Endometrial microvascular endothelial cells (primary cell): ENCODE results near the gene PTPRD. TPM values are rescaled to one million over a fixed set of nuclear protein-coding genes. Genes with fewer than 3 reads are reported as not detected.
"Not testable (repeated sequence)": the region's sequence is repeated elsewhere in the genome, so short reads cannot be mapped to it uniquely, and the experiment has no call there.

Experiments used
- in situ Hi-C: cut with HindIII; loops from 2 replicates; pipeline ENCODE4 v1.10.0; 2017; ENCODE audit warnings: low sequenced_read_pairs, low pct_unique_long_range_greater_than_20kb; ENCODE audit errors: inconsistent ontology term
- total RNA-seq: library from RNA; depleted of rRNA; stranded (reverse); fragments of >200 nt; gene quantifications from one replicate; pipeline ENCODE4 v1.2.3, GENCODE V29; 2015; ENCODE audit errors: inconsistent ontology term

Gene PTPRD
- total RNA-seq, 1 donor from 2014 or later = under 0.01 TPM

DNA sequence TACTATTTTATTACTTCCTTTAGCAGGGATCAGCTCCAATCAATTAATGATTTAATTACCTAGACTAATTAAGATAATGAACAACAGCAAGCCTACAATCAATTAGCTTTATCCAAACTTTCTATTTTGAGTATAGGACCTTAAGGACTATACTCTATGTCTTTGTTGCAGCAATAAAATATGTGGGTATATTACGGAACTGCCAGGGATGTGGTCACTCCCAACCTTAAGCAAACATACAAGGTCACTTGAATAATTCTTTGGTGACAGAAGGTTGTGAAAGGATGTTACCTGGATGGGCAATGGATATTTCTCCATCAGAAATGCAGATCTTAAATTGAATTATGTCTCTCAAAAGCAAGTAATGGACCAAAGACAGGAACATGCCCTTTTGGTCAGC, 1905.8 kb downstream of the PTPRD start:
- in situ Hi-C loops = no loop called here

DNA sequence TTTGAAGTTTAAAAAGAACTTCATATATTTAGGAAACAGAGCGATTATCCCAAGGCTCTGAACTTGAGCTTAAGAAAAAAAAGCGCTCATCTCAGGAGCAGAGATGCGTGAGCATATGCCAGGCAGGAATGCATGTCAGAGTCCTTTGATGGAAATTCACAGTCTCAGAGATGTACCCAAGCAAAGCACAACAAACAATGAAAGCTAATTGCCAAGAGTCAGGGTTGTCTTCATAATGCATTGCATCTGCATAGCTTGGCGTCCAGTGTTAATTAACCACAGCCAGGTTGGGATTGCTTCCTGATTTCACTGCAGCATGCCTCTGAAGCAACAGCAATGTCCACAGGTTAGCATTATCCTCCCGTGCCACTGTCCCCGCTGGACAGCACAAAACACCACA, 1906.3 kb downstream of the PTPRD start:
- in situ Hi-C loops = no loop called here

DNA sequence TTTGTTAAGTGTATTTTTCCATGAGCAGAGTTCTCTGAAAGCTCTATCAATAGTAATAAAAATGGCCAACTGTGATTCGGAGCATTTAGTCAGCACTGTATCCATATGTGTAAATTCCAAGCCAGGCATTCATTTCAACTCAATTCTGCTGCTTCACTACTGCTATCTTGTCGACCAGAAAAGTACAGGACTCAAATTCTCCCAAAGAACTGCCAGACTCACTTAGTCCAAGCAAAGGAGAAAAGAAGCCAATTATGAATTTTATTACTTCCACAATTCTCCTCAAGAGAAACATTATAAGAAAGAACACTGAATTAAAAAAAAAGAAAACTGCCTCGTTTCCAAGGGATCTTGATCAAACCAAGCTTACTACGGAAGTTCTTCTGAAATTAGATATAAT, 1906.9 kb downstream of the PTPRD start:
- in situ Hi-C loops = no loop called here

DNA sequence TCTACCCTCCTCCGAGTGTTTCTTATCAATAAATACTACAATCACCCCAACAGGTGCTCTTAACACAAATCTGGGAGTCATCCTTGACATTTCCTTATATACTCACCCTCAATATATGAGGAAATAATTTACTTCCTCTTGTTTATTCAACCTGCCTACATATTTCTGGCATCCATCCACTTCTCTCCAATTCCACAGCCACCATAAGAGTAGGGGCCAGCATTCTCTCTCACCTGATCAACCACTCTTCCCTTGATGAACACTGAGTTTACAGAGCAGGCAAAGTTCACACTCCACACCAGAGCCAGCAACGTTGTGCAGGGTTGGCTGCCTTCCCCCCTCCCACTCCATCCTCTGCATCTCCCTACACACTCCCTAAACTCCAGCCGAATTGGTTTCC, 1908.9 kb downstream of the PTPRD start:
- in situ Hi-C loops = no loop called here

DNA sequence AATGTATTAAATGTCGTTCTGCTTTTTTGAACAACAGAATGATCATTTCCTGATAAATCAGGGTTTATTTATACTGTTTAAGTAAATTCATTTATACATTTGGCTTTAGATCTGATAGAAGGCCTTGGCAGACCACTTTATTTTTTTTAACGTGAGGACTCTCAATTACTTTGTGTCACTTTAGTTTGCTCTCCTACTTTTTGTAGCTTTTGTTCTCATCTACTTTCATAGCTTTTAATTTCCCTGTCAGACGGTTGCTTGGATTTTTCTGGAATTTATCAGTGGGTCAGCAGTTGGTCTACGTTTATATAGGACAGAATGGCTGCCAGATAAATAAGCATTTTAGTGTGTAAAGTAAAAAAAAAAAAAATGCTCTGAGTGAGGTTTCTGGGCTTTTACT, 1910.9 kb downstream of the PTPRD start:
- in situ Hi-C loops = no loop called here

DNA sequence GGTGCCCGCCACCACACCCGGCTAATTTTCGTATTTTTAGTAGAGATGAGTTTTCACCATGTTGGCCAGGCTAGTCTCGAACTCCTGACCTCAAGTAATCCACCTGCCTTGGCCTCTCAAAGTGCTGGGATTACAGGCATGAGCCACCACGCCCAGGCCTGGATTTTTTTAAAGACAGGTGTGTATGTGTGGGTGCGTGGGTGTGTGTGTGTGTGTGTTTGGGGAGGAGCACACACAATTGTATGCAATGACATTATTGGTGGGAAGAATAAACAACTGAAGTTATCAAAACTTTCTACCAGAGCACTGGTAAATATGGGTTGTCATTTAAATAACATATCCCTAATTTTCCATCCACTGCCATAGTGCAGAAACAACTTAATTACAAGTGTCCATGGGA, 1915.2 kb downstream of the PTPRD start:
- in situ Hi-C loops = not testable (repeated sequence)

DNA sequence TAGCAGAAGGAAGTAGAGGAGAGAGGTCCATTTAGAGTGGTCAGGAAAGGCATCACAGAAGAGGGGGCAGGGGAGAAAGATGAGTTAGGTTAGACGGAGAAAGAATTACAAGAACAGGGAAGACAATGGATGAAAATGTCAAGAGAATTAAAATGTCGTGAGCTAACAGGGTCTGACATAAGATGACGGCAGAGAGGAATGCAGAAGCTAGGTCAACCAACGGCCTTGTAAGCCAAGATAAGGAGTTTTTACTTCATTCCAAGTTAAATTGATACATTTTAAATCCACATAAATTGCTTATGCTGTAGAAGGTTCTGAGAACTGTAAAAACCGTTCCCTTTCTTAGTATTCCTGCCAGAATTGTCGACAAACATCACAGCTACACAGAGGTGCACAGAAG, 1916.3 kb downstream of the PTPRD start:
- in situ Hi-C loops = no loop called here

DNA sequence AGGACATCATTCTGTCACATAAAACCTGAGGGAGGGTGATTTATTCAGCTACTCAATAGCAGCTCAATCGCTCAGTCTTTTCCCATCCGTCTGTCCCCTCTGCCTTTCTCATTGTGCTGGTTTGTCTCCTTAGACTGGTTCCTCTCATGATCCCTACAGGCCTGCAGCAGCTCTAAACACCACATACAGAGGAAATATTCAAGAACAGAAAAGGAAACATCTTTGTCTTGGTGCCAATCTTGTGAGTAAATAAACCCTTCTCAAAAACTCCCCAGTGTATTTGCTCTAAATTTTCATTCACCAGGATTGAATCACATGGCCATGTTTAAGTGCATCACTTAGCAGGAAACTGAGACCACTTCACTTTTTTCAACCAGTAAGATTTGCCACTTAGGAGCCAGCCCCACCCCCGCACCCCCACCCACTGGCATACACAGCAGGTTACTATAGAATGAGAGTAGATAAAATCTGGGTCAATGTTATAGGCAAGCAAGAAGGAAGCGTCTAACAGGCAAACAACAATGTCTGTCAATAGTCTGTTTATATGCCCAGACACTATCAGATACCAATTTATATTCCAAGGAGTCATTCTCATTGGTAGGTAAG, 1917.7 kb downstream of the PTPRD start:
- in situ Hi-C loops = no loop called here

DNA sequence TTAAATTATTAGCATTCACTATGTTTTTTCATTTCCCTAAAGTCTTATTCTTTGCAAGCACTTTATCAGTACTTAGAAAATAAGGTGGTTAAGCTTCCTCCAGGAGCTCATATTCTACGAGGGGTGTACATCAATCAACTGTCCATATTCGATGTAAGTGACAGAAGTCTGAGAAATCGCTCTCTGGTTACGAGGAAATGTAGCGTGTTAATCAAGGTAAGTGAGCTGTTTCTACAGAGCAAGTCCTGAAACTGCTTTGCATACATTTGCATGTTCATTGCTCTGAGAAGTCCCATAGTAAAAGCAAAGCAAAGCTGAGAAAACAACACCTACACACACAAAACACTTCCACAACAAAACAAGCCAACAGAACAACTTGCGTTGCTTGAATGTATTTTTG, 1919.3 kb downstream of the PTPRD start:
- in situ Hi-C loops = no loop called here

DNA sequence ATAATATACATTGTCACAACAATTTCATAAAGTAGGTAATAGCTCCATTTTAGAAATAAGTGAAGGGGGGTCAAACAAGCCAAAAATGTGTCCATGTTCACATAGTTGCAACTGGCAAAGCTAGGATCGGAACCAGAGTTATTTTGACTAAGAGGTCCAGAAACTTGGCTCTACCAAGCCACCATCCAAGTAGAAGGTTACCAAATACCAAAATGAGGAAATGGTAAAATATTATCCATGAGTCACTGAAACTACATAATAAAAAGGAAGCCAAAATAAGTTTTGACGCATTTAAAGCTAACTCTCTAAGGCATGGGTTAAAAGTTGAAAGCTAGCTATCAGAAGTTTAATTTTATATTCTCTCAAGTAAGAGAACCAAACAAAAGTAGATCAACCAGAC, 1926.3 kb downstream of the PTPRD start:
- in situ Hi-C loops = no loop called here

DNA sequence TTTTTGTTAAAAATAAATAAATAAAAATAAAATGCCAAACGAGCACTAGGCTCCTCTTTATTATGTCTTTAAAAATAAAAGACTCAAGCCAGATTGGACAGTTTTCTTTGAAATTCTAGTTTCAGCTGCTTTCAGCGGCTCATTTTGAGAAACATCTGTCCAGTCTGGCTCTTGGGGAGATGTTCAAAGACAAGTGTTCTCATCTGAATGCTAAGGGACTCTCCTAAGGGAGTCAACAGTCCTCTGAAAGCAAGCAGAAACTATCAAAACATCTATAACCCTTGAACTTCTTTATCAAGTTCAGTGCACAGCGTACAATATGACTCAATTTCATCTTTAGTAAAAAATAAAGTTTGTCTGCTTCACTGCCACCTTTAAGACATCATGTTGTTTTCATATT, 1927.0 kb downstream of the PTPRD start:
- in situ Hi-C loops = no loop called here

DNA sequence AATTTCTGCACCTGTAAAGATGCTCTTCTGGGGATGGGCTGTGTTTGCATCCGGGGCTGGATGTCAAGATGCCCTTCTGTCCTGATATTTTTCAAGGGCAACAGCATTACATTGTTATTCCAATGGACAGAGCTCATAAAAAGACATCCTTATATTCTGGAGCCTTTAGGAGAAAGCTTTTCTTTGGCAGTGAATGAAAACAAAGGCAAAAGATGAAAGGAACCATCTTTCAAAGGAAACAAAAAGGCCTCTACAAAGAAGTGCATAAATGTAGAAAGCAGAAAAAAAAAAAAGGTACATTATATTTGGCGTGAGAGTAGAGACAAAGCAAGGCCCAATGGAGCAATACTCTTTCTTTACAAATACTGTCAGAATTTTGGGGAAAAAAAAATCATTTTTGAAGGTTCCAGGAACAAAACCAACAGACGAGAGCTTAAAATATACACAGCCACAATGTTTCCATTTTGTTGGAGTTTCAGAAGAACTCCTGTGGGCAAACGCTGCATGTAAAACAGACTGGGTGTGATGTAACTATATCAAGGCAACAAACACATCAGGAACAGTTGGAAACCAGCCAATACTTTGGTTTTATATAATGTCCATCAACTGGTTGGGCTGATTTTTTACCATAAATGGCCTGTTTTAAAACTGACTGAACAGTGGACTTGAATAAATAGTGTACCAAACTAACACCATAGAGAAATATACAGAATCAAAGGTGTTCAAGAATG, 1927.7 kb downstream of the PTPRD start:
- in situ Hi-C loops = no loop called here

DNA sequence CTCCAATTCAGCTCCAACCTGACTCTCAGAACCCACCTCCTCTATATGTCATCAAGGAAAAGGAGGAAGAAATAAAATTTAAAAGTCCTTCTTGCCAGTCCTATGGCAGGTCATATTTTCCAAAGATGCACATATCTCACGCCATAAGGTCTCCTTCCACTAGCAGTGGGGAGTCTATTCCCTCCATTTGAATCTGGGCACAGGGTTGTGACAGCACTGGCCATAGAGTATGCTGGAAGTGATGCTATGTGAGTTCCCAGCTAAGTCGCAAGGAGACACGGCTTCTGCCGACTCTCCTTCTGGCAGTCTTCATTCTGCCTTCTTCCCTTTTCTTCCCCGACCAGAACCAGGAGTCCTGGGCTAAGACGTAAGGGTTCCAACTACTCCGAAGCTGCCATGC, 1929.3 kb downstream of the PTPRD start:
- in situ Hi-C loops = no loop called here

DNA sequence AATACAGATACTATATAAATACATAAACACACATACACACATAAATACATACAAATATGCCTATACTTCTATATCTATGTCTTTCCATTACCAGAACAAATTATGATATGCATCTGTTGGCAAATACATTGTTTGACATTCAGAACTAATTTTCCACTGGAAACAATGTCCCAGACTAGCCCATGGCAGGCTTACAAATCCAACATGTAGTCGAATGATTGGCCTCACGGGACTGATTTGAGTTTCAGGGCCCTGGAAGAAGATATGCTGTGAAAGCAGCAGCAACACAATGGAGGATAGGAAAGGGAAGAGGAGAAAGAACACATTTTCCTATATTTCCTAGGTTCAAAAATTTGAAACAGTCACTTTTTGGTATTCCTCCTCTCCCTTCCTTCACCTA, 1932.1 kb downstream of the PTPRD start:
- in situ Hi-C loops = no loop called here

DNA sequence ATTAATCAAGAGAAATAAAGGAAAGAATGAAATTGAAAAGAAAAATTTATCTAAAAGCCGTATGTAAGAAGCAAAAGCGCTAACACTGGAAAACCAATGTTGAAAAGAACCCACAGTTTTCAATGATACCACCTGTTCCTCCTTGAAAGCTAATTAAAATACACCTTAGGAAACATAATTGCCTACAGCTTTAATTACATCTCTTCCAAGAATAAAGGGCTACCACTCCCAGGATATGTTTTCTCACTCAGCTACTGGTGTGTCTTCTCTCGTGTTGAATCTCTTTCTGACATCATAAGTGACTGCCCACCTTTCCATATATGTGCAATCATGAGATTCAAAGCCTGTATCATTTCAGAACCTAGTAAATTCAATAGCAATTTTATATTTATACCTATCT, 1932.6 kb downstream of the PTPRD start:
- in situ Hi-C loops = no loop called here

DNA sequence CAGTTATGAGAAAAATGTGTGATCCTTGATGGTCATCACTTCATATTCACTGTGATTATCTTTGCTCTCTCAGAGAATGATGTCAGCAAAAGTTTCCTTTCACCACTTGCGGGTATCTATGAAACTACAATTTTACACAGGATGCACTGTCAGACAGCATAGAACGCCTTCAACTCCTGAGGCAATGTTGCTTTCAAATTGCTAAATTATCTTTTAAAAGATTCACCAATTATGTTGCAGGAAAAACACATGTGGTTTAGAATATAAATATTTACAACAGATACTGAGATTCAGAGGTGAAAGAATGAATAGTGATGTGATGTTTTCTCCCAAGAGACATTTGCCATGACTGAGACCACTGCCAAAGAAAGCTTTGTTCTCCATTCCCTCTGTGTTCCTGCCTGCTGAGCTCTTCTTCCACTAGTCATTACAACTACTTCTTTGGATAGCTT, 1933.4 kb downstream of the PTPRD start:
- in situ Hi-C loops = no loop called here

DNA sequence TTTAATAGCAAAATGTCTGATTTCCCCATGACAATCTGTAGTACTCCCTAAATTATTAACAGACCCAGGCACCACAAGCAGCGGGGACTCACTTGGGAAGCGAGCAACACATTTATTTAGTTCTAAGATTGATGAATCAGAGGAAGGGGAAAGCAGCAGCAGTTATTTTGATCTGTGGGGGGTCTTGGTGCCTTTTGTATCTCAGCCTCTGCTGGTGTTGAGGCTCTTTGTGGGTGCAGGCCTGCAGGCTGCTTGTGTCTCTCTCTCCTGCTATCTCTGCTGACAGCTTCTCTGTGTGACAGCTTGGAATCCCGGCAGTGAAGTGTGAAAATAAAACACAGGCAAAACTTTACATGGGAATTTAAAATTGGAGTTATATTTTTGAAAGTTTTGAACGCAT, 1935.1 kb downstream of the PTPRD start:
- in situ Hi-C loops = no loop called here

DNA sequence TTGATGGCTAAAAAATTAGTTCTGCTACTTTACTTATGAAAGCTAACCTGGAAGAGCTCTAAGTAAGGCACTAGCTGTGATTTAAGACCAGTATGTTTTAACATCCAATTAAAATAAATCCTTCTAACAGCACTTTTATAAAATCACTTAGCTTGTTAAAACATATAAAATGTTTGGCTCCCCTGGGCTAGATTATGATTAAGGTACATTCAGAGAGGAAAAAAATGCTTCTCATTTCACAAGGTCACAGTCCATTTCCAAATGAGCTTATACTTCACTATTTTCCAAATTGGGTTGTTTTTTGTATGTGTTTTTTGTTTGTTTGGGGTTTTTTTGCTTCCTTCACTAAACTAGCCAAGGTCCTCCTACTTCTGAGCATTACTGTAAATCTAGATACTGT, 1938.3 kb downstream of the PTPRD start:
- in situ Hi-C loops = no loop called here

DNA sequence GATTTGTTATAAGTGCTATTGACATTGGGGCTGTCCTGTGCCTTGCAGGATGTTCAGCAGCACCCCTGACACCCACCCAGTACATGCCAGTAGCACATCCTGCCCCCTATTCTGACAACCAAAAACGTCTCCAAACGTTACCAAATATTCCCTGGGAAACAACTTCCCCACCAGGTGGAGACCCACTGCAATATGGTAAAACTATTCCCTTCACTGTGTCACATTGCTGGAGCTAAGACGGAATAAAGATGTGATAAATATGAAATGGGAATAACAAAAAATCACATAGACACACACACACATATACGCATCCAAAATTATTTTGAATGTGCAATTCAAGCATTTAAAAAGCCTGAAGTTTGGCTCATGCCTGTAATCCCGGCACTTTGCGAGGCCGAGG, 1939.0 kb downstream of the PTPRD start:
- in situ Hi-C loops = no loop called here

DNA sequence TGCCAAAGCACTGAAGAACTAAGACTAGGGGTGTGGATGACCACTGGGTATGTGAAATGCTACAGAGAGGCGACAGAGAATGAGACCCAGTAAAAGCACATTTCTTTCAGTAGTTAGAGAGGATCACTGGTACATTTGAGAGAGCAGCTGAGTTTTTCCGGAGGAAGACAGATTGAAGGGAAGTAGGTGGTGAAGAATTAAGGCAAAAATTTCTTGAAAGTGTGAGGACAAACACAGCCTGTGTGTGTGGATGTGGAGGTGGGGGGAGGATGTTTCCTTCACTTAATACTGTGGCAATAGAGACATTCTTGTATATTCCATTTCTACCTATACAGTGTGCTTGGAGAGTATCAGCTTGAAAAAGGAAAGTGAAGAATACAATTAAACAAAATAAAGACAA, 1942.1 kb downstream of the PTPRD start:
- in situ Hi-C loops = no loop called here

DNA sequence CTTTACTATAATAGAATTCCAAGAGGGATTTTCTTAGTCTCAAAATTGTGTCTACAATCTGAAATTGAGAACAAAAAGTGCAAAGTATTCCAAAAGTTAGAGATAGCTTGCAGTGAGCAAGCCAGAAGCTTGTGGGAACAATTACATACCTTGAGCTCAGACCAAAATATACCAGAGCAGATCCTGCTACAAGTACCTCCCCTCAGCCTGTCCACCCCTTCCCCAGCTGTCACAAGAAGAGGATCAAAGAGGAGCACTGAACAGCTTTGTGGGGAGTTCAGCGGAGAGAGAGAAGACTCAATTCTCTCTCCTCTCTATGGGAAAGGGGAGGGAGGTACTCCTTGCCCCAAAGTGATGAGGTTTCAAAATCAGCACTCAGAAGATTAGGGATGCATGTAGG, 1944.1 kb downstream of the PTPRD start:
- in situ Hi-C loops = no loop called here
